ENCODE measurements around the gene NAT9.
A peak's percentile ranks its signal among the peaks of the same experiment; 100 is the strongest.

Gene NAT9

GRCh38 chr17:74795327-74796020 is 19.3 kb upstream of the NAT9 start:
- Histone ChIP-seq H4K12ac (ENCODE audit: low read depth, low read length) (no peak overlapping the region), H3K4me2 (ENCODE audit: low read length) (no peak overlapping the region), H3K23ac (ENCODE audit: low read length) (no peak overlapping the region), H3K79me1 (ENCODE audit: low read length) (no peaks in the 10 kb centered on the region), H3K18ac (ENCODE audit: low read length) (no peak overlapping the region), H3K4ac (ENCODE audit: low read depth, low read length) (no peak overlapping the region), H3K27ac (ENCODE audit: low read depth, low read length) (no peak overlapping the region), H3K9ac (ENCODE audit: low read length) (no peak overlapping the region), H3K14ac (ENCODE audit: low read length) (no peak overlapping the region), H3K9me3 (ENCODE audit: insufficient read depth, low read depth, low read length) (no peaks in the 10 kb centered on the region), H3K36me3 (ENCODE audit: control insufficient read depth in 1 of 2, insufficient read depth in 2 of 2, low read length in 2 of 2) (peaks cover 56 to 61% of the 10 kb centered on the region in 2 experiments), H2BK5ac (ENCODE audit: low read depth, low read length, poor library complexity) (no peak overlapping the region), H2AFZ (ENCODE audit: insufficient read depth, low read length, poor library complexity) (no peak overlapping the region), H3K4me1 (ENCODE audit: control insufficient read depth in 1 of 2, insufficient read depth in 2 of 2, low read length in 2 of 2) (peaks cover 6 to 10% of the 10 kb centered on the region in 2 experiments), H3K27me3 (ENCODE audit: insufficient read depth, low read length) (no peaks in the 10 kb centered on the region), H2AK5ac (ENCODE audit: low read length) (no peak overlapping the region), H2BK120ac (ENCODE audit: insufficient read depth, low read length, poor library complexity) (no peak overlapping the region), H4K8ac (ENCODE audit: low read depth, low read length) (no peak overlapping the region), H4K91ac (ENCODE audit: low read depth, low read length) (no peak overlapping the region), H3K79me2 (ENCODE audit: control insufficient read depth, insufficient read depth, low read length, poor library complexity) (no peaks in the 10 kb centered on the region), H3K4me3 (ENCODE audit: low read depth, low read length) (no peak overlapping the region), H2BK12ac (ENCODE audit: low read length) (no peak overlapping the region)
- DNase-seq = no peak
- WGBS (ENCODE audit: extremely low coverage, insufficient coverage, insufficient read length) = no CpG with 5 or more reads among the region's 18 CpGs

- Histone ChIP-seq H3K36me3 (ENCODE audit: control insufficient read depth in 1 of 2, insufficient read depth in 2 of 2, low read length in 2 of 2) (peaks cover 49 to 59% of the 10 kb centered on the region in 2 experiments), H2AK5ac (ENCODE audit: low read length) (no peak overlapping the region), H4K91ac (ENCODE audit: low read depth, low read length) (no peak overlapping the region), H3K9ac (ENCODE audit: low read length) (no peak overlapping the region), H3K9me3 (ENCODE audit: insufficient read depth, low read depth, low read length) (no peaks in the 10 kb centered on the region), H3K23ac (ENCODE audit: low read length) (no peak overlapping the region), H3K79me1 (ENCODE audit: low read length) (no peaks in the 10 kb centered on the region), H3K14ac (ENCODE audit: low read length) (no peak overlapping the region), H2BK120ac (ENCODE audit: insufficient read depth, low read length, poor library complexity) (no peak overlapping the region), H4K12ac (ENCODE audit: low read depth, low read length) (no peak overlapping the region), H2BK12ac (ENCODE audit: low read length) (no peak overlapping the region), H3K4ac (ENCODE audit: low read depth, low read length) (no peak overlapping the region), H3K4me1 (ENCODE audit: control insufficient read depth in 1 of 2, insufficient read depth in 2 of 2, low read length in 2 of 2) (no peaks in the 10 kb centered on the region), H2AFZ (ENCODE audit: insufficient read depth, low read length, poor library complexity) (no peak overlapping the region), H2BK5ac (ENCODE audit: low read depth, low read length, poor library complexity) (no peak overlapping the region), H3K79me2 (ENCODE audit: control insufficient read depth, insufficient read depth, low read length, poor library complexity) (no peaks in the 10 kb centered on the region), H3K27me3 (ENCODE audit: insufficient read depth, low read length) (no peaks in the 10 kb centered on the region), H4K8ac (ENCODE audit: low read depth, low read length) (no peak overlapping the region), H3K18ac (ENCODE audit: low read length) (no peak overlapping the region), H3K4me3 (ENCODE audit: low read depth, low read length) (no peak overlapping the region), H3K27ac (ENCODE audit: low read depth, low read length) (no peak overlapping the region), H3K4me2 (ENCODE audit: low read length) (no peak overlapping the region)
- no CpG with 5 or more reads among the region's 12 CpGs for WGBS (ENCODE audit: extremely low coverage, insufficient coverage, insufficient read length)
- peak; percentile 46 to 75 for DNase-seq
Measured at GRCh38 chr17:74792586-74793105, 16.5 kb upstream of the NAT9 start.

- WGBS (ENCODE audit: extremely low coverage, insufficient coverage, insufficient read length) = no CpG with 5 or more reads among the region's 21 CpGs
- H4K91ac ChIP-seq (ENCODE audit: low read depth, low read length) = no peak overlapping the region
- H3K4me2 ChIP-seq (ENCODE audit: low read length) = no peak overlapping the region
- H3K4me1 ChIP-seq (ENCODE audit: control insufficient read depth in 1 of 2, insufficient read depth in 2 of 2, low read length in 2 of 2) = no peaks in the 10 kb centered on the region
- H2AFZ ChIP-seq (ENCODE audit: insufficient read depth, low read length, poor library complexity) = no peak overlapping the region
- no peak overlapping the region for H3K9ac ChIP-seq (ENCODE audit: low read length)
- H3K79me1 ChIP-seq (ENCODE audit: low read length) = no peaks in the 10 kb centered on the region
- H3K36me3 ChIP-seq (ENCODE audit: control insufficient read depth in 1 of 2, insufficient read depth in 2 of 2, low read length in 2 of 2) = peaks cover 37 to 48% of the 10 kb centered on the region in 2 experiments
- no peak overlapping the region for H2BK5ac ChIP-seq (ENCODE audit: low read depth, low read length, poor library complexity)
- no peak overlapping the region for H3K4me3 ChIP-seq (ENCODE audit: low read depth, low read length)
- peak in 1 of 2 donors; percentile 21 for DNase-seq
- no peak overlapping the region for H3K23ac ChIP-seq (ENCODE audit: low read length)
- H2BK12ac ChIP-seq (ENCODE audit: low read length) = no peak overlapping the region
- H3K79me2 ChIP-seq (ENCODE audit: control insufficient read depth, insufficient read depth, low read length, poor library complexity) = no peaks in the 10 kb centered on the region
- H3K9me3 ChIP-seq (ENCODE audit: insufficient read depth, low read depth, low read length) = no peaks in the 10 kb centered on the region
- H4K8ac ChIP-seq (ENCODE audit: low read depth, low read length) = no peak overlapping the region
- no peak overlapping the region for H3K14ac ChIP-seq (ENCODE audit: low read length)
- no peak overlapping the region for H4K12ac ChIP-seq (ENCODE audit: low read depth, low read length)
- H3K27ac ChIP-seq (ENCODE audit: low read depth, low read length) = no peak overlapping the region
- no peak overlapping the region for H3K4ac ChIP-seq (ENCODE audit: low read depth, low read length)
- H2BK120ac ChIP-seq (ENCODE audit: insufficient read depth, low read length, poor library complexity) = no peak overlapping the region
- H3K27me3 ChIP-seq (ENCODE audit: insufficient read depth, low read length) = no peaks in the 10 kb centered on the region
- H2AK5ac ChIP-seq (ENCODE audit: low read length) = no peak overlapping the region
- H3K18ac ChIP-seq (ENCODE audit: low read length) = no peak overlapping the region
Measured at GRCh38 chr17:74790161-74791058, 14.3 kb upstream of the NAT9 start.

- Histone ChIP-seq H3K18ac (ENCODE audit: low read length) (no peak overlapping the region), H3K36me3 (ENCODE audit: control insufficient read depth in 1 of 2, insufficient read depth in 2 of 2, low read length in 2 of 2) (peaks cover 20 to 31% of the 10 kb centered on the region in 2 experiments), H3K4me2 (ENCODE audit: low read length) (no peak overlapping the region), H2BK12ac (ENCODE audit: low read length) (no peak overlapping the region), H3K4ac (ENCODE audit: low read depth, low read length) (no peak overlapping the region), H2BK120ac (ENCODE audit: insufficient read depth, low read length, poor library complexity) (no peak overlapping the region), H3K9me3 (ENCODE audit: insufficient read depth, low read depth, low read length) (no peaks in the 10 kb centered on the region), H4K12ac (ENCODE audit: low read depth, low read length) (no peak overlapping the region), H3K79me1 (ENCODE audit: low read length) (no peaks in the 10 kb centered on the region), H3K14ac (ENCODE audit: low read length) (no peak overlapping the region), H2AFZ (ENCODE audit: insufficient read depth, low read length, poor library complexity) (no peak overlapping the region), H3K27ac (ENCODE audit: low read depth, low read length) (no peak overlapping the region), H3K9ac (ENCODE audit: low read length) (no peak overlapping the region), H4K91ac (ENCODE audit: low read depth, low read length) (no peak overlapping the region), H3K27me3 (ENCODE audit: insufficient read depth, low read length) (no peaks in the 10 kb centered on the region), H4K8ac (ENCODE audit: low read depth, low read length) (no peak overlapping the region), H3K4me3 (ENCODE audit: low read depth, low read length) (no peak overlapping the region), H3K23ac (ENCODE audit: low read length) (no peak overlapping the region), H2BK5ac (ENCODE audit: low read depth, low read length, poor library complexity) (no peak overlapping the region), H2AK5ac (ENCODE audit: low read length) (no peak overlapping the region), H3K79me2 (ENCODE audit: control insufficient read depth, insufficient read depth, low read length, poor library complexity) (no peaks in the 10 kb centered on the region), H3K4me1 (ENCODE audit: control insufficient read depth in 1 of 2, insufficient read depth in 2 of 2, low read length in 2 of 2) (no peaks in the 10 kb centered on the region)
- no CpG with 5 or more reads among the region's 16 CpGs for WGBS (ENCODE audit: extremely low coverage, insufficient coverage, insufficient read length)
- no peak for DNase-seq
Measured at GRCh38 chr17:74786431-74787055, 10.4 kb upstream of the NAT9 start.

Measured in trophoblast cell (in vitro differentiated cells and primary cell).